SK-N-SH (cell line): ENCODE data around the gene ATP5MC3. TPM values are rescaled to one million over a fixed set of nuclear protein-coding genes. Genes with fewer than 3 reads are reported as not detected.

Experiments
- CTCF ChIA-PET: fragments of 300-600, 350-600 bp; formaldehyde crosslinking; extraction: SDS; loops from one replicate; lab custom pipeline; 2021; lab: Yijun Ruan, JAX
- POLR2A ChIA-PET: fragments of 350-600 bp; sonication (Branson Sonifier 250); formaldehyde crosslinking; extraction: SDS; loops from one replicate; lab custom pipeline; 2020; ENCODE audit warnings: antibody characterized with exemption, inconsistent platforms; lab: Yijun Ruan, JAX
- DNase-seq: peaks from one replicate; pipeline ENCODE4 v3.0.0; 2012
- H2AFZ ChIP-seq: fragments of 200-600 bp; sonication (generic); 2 replicates; pipeline ENCODE4 v1.8.1; 2016; ENCODE audit warnings: antibody characterized with exemption, mild to moderate bottlenecking, low read depth
- H3F3A ChIP-seq: fragments of 200-600 bp; sonication (generic); replicated peaks from 2 replicates; pipeline ENCODE3; 2016; ENCODE audit warnings: antibody characterized with exemption, mild to moderate bottlenecking; ENCODE audit not compliant: insufficient read depth
- H3K27ac ChIP-seq, 2 experiments: fragments of 200-500 bp in 1 of 2; fragments of 200-600 bp in 1 of 2; sonication (Bioruptor generic) in 1 of 2; sonication (generic), shearing (Covaris generic) in 1 of 2; 2 replicates each; pipeline versions ENCODE4 v1.5.1 to v1.6.1; 2014 to 2016; ENCODE audit warnings: low read depth in 2 of 2, inconsistent platforms in 1 of 2, low read length in 1 of 2, mild to moderate bottlenecking in 1 of 2, mixed read lengths in 1 of 2
- H3K27me3 ChIP-seq: fragments of 200-600 bp; sonication (generic), shearing (Covaris generic); 2 replicates; pipeline ENCODE4 v1.6.1; 2016; ENCODE audit warnings: mixed run types; ENCODE audit not compliant: insufficient read depth
- H3K36me3 ChIP-seq, 2 experiments: fragments of 200-500 bp in 1 of 2; fragments of 200-600 bp in 1 of 2; sonication (Bioruptor generic) in 1 of 2; sonication (generic) in 1 of 2; replicated peaks in 1 of 2; 2 replicates each; pipeline versions ENCODE3 to v1.5.1; 2014 to 2016; ENCODE audit warnings: low read length in 1 of 2, mild to moderate bottlenecking in 1 of 2; ENCODE audit not compliant: insufficient read depth in 2 of 2, control insufficient read depth in 1 of 2
- H3K4me1 ChIP-seq, 2 experiments: fragments of 200-500 bp in 1 of 2; fragments of 200-600 bp in 1 of 2; sonication (Bioruptor generic) in 1 of 2; sonication (generic), shearing (Covaris generic) in 1 of 2; 2 replicates each; pipeline versions ENCODE4 v1.5.1 to v1.6.1; 2014 to 2016; ENCODE audit warnings: low read depth in 1 of 2, low read length in 1 of 2, mixed run types in 1 of 2; ENCODE audit not compliant: insufficient read depth in 2 of 2, control insufficient read depth in 1 of 2
- H3K4me2 ChIP-seq: fragments of 200-600 bp; sonication (generic), shearing (Covaris generic); 2 replicates; pipeline ENCODE4 v1.6.1; 2017; ENCODE audit warnings: mixed run types
- H3K4me3 ChIP-seq, 2 experiments: fragments of 200-500 bp in 1 of 2; fragments of 200-600 bp in 1 of 2; sonication (Bioruptor generic) in 1 of 2; sonication (generic), shearing (Covaris generic) in 1 of 2; 2 replicates each; pipeline versions ENCODE4 v1.5.1 to v1.8.1; 2014 to 2016; ENCODE audit warnings: low read depth in 2 of 2, inconsistent platforms in 1 of 2, low read length in 1 of 2, mild to moderate bottlenecking in 1 of 2, mixed read lengths in 1 of 2, moderate library complexity in 1 of 2
- H3K79me2 ChIP-seq: fragments of 200-600 bp; sonication (generic); 2 replicates; pipeline ENCODE4 v1.8.1; 2017; ENCODE audit warnings: mild to moderate bottlenecking; ENCODE audit not compliant: insufficient read depth
- H3K9ac ChIP-seq: fragments of 200-600 bp; sonication (generic); 2 replicates; pipeline ENCODE4 v1.6.1; 2017; ENCODE audit warnings: mixed run types
- H3K9me2 ChIP-seq: fragments of 200-600 bp; sonication (generic); 2 replicates; pipeline ENCODE4 v1.6.1; 2017; ENCODE audit warnings: mixed run types
- H3K9me3 ChIP-seq: fragments of 200-600 bp; sonication (generic); 2 replicates; pipeline ENCODE4 v1.6.1; 2017; ENCODE audit warnings: mixed run types, mild to moderate bottlenecking, moderate library complexity
- H4K20me1 ChIP-seq: fragments of 200-600 bp; sonication (generic); 2 replicates; pipeline ENCODE4 v1.6.1; 2017; ENCODE audit warnings: mild to moderate bottlenecking, mixed run types; ENCODE audit not compliant: insufficient read depth
- EZH2phosphoT487 ChIP-seq: fragments of 200-600 bp; sonication (generic); IDR thresholded peaks from 2 replicates; pipeline ENCODE4 v1.6.1; 2017; ENCODE audit warnings: low read depth, mixed run types, mild to moderate bottlenecking, antibody characterized with exemption, moderate library complexity, borderline replicate concordance
- GABPA ChIP-seq: IDR thresholded peaks from 2 replicates; pipeline ENCODE4 v1.4.0; 2012; ENCODE audit warnings: low read depth, mild to moderate bottlenecking
- MEF2A ChIP-seq: IDR thresholded peaks from 2 replicates; pipeline ENCODE4 v1.4.0; 2012; ENCODE audit warnings: low read depth, borderline replicate concordance
- RAD21 ChIP-seq: IDR thresholded peaks from 2 replicates; pipeline ENCODE4 v1.6.1; 2012; ENCODE audit warnings: mild to moderate bottlenecking, low read length
- WGBS: methylation state at CpG from one replicate; pipeline ENCODE4 v1.1.6; 2017; ENCODE audit warnings: low lambda C conversion rate; 5-methylcytosine and 5-hydroxymethylcytosine counted together
- polyA plus RNA-seq, 3 experiments: library from polyadenylated mRNA; depleted of rRNA; stranded (reverse); fragments of >200 nt; gene quantifications; 2 replicates each; pipeline ENCODE4 v1.2.3, GENCODE V29; 2012
- TF ChIP-seq, protein P1 (sequence below): IDR thresholded peaks from 2 replicates; pipeline ENCODE4 v1.4.0; 2012; ENCODE audit warnings: low read depth
- TF ChIP-seq, protein P2 (sequence below): fragments of 200-600 bp; sonication (generic); IDR thresholded peaks from 2 replicates; pipeline ENCODE4 v1.6.1; 2017; ENCODE audit warnings: antibody characterized with exemption, mild to moderate bottlenecking, moderate library complexity

Gene ATP5MC3
- polyA plus RNA-seq, 1 of the 3 experiments (the other 2 are of a cell fraction), result 365 TPM

DNA sequence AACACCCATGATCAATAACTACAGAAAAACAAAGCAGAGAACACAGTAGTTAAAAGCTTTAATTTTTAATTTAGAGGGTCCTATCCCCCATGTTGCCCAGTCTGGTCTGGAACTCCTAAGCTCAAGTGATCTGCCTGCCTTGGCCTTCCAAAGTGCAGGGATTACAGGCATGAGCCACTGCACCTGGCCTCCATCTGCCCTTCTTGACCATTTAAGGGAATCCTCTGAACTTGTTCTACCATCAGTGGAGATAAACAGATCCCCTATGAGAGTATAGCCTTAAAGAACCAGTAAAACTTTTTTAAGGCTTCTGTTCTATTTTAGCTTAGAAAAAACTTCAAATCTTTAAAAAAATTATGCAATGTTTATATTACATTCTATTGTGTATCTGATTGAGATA is 13.5 kb upstream of the ATP5MC3 start:
- no peak overlapping the region for H2AFZ ChIP-seq
- H3K79me2 ChIP-seq, result no peaks in the 10 kb centered on the region
- no peaks in the 10 kb centered on the region for H3K9me2 ChIP-seq
- ChIA-PET POLR2A (no interaction called here), CTCF (interaction anchor here (1.1 to 2.5 kb wide), 3 partner anchors 9 to 87 kb away, joined by 3 to 8 read pairs (median 4); no protein-coding TSS in a partner anchor)
- H3K27ac ChIP-seq, result no peak overlapping the region
- H3K4me1 ChIP-seq, result no peaks in the 10 kb centered on the region
- H3K4me2 ChIP-seq, result no peak overlapping the region
- H3K9me3 ChIP-seq, result no peaks in the 10 kb centered on the region
- no peak for TF ChIP-seq EZH2phosphoT487
- no peaks in the 10 kb centered on the region for H3K27me3 ChIP-seq
- no peaks in the 10 kb centered on the region for H3K36me3 ChIP-seq
- no peaks in the 10 kb centered on the region for H3F3A ChIP-seq
- H3K4me3 ChIP-seq, result no peak overlapping the region
- no peak for DNase-seq
- H4K20me1 ChIP-seq, result no peaks in the 10 kb centered on the region
- no peak overlapping the region for H3K9ac ChIP-seq

DNA sequence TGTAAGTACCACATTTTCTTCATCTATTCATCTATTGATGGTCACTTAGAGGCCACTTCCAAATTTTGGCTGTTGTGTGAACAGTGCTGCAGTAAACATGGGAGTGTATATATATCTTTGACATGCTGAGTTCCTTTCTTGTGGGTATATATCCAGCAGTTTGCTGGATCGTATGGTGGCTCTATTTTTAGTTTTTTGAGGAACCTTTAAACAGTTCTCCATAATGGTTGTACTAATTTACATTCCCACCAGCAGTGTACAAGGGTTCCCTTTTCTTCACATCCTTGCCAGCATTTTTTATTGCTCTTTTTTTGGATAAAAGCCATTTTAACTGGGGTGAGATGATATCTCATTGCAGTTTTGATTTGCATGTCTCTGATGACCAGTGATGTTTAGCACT is 7.3 kb upstream of the ATP5MC3 start:
- WGBS, result 50% methylated on average over 1 of the region's 1 CpG
- no peaks in the 10 kb centered on the region for H3F3A ChIP-seq
- no peaks in the 10 kb centered on the region for H3K36me3 ChIP-seq
- H4K20me1 ChIP-seq, result no peaks in the 10 kb centered on the region
- ChIA-PET POLR2A (no interaction called here), CTCF (interaction anchor here (2.5 kb wide), 1 partner anchor 15 kb away, joined by 7 read pairs; no protein-coding TSS in a partner anchor)
- no peak overlapping the region for H2AFZ ChIP-seq
- H3K27me3 ChIP-seq, result no peaks in the 10 kb centered on the region
- H3K9me3 ChIP-seq, result no peaks in the 10 kb centered on the region
- no peak for DNase-seq
- no peaks in the 10 kb centered on the region for H3K79me2 ChIP-seq
- H3K9me2 ChIP-seq, result no peaks in the 10 kb centered on the region
- H3K4me2 ChIP-seq, result no peak overlapping the region
- H3K4me1 ChIP-seq, result no peaks in the 10 kb centered on the region
- TF ChIP-seq, protein P1, sequence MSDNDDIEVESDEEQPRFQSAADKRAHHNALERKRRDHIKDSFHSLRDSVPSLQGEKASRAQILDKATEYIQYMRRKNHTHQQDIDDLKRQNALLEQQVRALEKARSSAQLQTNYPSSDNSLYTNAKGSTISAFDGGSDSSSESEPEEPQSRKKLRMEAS, result no peak
- no peak for TF ChIP-seq GABPA
- TF ChIP-seq, all 33 proteins: peak for 0
- no peak overlapping the region for H3K9ac ChIP-seq
- H3K4me3 ChIP-seq, result no peak overlapping the region
- H3K27ac ChIP-seq, result no peak overlapping the region

DNA sequence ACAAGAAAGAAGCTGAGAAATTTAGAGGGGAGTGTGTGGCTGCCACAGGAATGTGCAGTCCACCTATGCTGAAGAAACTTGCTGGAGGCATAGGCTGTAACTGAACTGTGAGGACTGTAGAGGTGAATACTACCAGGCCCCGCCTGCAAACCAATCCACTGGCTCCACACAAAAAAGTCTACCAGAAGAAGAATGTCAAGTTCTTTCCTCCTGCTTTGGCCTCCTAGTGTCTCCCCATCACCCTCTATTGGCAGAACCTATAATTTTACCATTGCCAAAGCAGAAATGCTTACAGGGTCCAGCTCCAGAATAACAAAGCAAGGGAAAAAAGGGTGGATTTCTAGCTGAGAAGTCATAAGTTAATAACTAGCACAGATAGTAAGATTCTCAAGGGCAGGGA is 5.9 kb upstream of the ATP5MC3 start:
- H3F3A ChIP-seq, result no peaks in the 10 kb centered on the region
- peak; percentile 8 for DNase-seq
- no peak overlapping the region for H3K4me3 ChIP-seq
- no peak overlapping the region for H3K27ac ChIP-seq
- no peaks in the 10 kb centered on the region for H4K20me1 ChIP-seq
- no peaks in the 10 kb centered on the region for H3K4me1 ChIP-seq
- CTCF ChIA-PET, result interaction anchor here (0.9 to 1.3 kb wide), 2 partner anchors 16 to 156 kb away, joined by 3 to 5 read pairs; no protein-coding TSS in a partner anchor
- POLR2A ChIA-PET, result no interaction called here
- no peaks in the 10 kb centered on the region for H3K9me2 ChIP-seq
- H3K4me2 ChIP-seq, result no peak overlapping the region
- no peaks in the 10 kb centered on the region for H3K9me3 ChIP-seq
- WGBS, result 88% methylated on average over 1 of the region's 1 CpG
- no peaks in the 10 kb centered on the region for H3K36me3 ChIP-seq
- no peak overlapping the region for H3K9ac ChIP-seq
- H2AFZ ChIP-seq, result no peak overlapping the region
- H3K79me2 ChIP-seq, result no peaks in the 10 kb centered on the region
- no peaks in the 10 kb centered on the region for H3K27me3 ChIP-seq
- TF ChIP-seq, protein P2, sequence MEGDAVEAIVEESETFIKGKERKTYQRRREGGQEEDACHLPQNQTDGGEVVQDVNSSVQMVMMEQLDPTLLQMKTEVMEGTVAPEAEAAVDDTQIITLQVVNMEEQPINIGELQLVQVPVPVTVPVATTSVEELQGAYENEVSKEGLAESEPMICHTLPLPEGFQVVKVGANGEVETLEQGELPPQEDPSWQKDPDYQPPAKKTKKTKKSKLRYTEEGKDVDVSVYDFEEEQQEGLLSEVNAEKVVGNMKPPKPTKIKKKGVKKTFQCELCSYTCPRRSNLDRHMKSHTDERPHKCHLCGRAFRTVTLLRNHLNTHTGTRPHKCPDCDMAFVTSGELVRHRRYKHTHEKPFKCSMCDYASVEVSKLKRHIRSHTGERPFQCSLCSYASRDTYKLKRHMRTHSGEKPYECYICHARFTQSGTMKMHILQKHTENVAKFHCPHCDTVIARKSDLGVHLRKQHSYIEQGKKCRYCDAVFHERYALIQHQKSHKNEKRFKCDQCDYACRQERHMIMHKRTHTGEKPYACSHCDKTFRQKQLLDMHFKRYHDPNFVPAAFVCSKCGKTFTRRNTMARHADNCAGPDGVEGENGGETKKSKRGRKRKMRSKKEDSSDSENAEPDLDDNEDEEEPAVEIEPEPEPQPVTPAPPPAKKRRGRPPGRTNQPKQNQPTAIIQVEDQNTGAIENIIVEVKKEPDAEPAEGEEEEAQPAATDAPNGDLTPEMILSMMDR, result peak; percentile 33
- TF ChIP-seq MEF2A (no peak), RAD21 (peak; percentile 23; the same call in 1 of the 2 replicates)
